ENCODE results near the gene BNIP5.

DNA sequence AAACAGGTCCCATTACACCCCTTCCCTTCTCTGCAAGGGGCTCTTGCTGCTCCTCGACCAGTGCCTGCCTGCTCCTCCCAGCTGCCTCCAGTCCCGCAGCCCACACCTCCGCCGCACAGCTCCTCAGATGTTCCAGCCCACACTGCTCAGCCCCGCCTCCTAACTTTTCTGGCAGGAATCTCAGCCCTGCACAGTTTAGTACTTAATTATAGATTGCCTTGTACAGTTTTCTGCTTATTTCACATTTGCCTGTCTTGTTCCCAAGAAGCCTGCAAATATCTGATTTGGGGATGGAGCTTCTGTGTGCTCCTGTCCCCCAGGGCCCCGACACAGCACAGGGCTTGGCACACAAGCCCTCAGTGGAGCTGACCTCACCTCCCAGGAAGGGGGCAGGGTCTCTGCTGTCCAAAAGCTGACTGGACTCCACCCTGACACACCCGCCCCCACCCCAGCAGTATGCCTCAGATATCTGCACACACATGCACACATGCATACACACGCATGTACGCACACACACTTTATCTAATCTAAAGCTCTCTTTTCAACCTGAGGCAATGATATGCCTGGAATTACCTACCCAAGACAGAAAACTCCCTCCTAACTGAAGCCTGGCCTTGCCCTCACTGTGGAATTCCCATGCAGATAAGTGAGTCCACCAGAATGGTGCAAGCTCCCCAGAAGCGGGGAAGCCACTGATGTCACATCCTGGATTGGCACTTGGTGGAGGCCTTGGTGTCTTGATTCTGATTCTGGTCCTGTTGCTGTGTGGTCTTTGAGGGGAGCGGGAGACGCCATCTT is 68.0 kb downstream of the BNIP5 start:
- TF ChIP-seq POLR2A (IDR thresholded peaks at IDR 0.05) (no peak), CTCF (IDR thresholded peaks at IDR 0.05) (no peak)
